HG03175 (cell line): ENCODE measurements around the gene CCDC85C.

Source experiments
- ATAC-seq: cut with Tn5 transposase; IDR thresholded peaks from one replicate; pipeline ENCODE4 v1.9.1; 2021; ENCODE audit warnings: mild to moderate bottlenecking, moderate library complexity; ENCODE audit not compliant: unreplicated experiment

The CCDC85C gene

GRCh38 chr14:99459481-99460100, 144.4 kb downstream of the CCDC85C start:
- no peak for ATAC-seq

DNA sequence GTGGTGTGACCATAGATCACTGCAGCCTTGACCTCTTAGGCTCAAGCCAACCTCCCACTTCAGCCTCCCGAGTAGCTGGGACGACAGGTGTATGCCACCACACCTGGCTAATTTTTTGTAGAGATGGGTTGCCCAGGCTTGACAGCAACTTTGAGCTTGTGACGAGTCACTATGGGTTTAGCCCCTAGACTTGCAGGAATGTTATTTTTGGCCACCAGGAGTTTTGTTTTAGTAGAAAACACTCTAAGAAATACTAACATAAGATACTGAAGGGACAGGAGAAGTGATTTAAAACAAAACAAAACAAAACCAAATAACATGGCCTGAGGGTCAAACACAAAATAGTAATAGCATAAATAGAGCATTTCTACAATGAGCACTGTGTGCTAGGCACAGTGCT, 149.8 kb downstream of the CCDC85C start:
- ATAC-seq, result no peak

DNA sequence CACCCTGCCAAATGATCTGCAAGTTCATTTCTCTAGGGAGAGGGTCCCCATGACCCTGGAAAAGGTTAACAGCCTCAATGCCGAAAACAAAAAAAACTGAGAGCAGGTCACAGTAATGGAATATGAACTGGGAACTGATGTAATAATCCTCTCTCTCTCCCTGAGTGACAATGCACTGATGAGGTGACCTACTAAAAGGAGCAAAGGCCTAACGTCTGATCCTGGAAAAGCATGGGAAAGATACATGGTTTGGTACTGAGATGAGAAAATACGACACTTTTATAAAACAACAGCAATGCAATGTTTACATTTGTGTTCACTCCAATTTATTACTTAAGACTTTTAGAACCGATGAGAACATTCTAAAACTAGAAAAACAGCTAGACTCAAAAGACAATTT, 151.0 kb downstream of the CCDC85C start:
- ATAC-seq, result no peak

DNA sequence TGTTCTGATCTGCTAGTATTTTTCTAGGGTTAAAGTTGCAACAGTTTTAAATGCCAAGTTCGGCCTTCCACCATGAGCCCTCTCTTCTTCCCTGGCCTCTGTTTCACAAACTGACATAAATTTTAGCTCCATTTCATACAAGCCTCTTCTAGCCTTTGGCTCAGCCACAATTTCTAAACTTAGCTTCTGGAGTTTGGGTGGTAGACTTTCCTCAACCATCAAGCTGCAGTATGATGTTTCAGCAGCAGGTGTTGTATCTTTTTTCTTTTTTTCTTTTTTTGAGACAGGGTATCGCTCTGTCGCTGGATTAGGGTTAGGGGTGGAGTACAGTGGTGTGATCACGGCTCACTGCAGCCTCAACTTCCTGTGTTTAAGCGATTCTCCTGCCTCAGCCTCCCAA, 152.8 kb downstream of the CCDC85C start:
- ATAC-seq, result no peak

DNA sequence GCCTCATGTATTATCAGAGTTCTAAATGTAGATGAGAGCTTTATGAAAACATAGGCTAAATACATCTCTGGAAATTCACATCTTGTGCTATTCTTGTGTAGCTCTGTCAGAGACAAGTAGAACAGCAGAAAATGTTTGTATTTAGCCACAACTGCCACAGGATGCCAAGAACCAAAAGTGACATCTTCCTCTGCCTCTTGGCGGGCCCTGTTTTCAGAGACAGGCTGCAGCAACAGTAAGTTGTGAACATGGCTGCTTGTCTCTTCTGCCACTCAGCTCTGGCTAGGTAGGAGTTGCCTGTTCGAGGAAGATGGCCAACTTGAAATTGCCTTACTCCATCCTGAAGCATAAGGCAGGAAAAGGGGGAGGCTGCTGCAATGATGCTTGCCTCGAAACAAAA, 153.7 kb downstream of the CCDC85C start:
- no peak for ATAC-seq
